Skin epidermis (tissue), 12 donors: ENCODE measurements around the gene SYT2.
"Not testable (repeated sequence)": the region's sequence is repeated elsewhere in the genome, so short reads cannot be mapped to it uniquely, and the experiment has no call there.

Experiments used
- H3K27ac ChIP-seq, 21 experiments: fragments of 200-600 bp; sonication (generic) in 11 of 21; one replicate each; pipeline ENCODE4 v1.5.0; 2020; ENCODE audit warnings: mild to moderate bottlenecking in 3 of 21, inconsistent platforms in 2 of 21, moderate library complexity in 2 of 21
- H3K4me3 ChIP-seq, 7 experiments: fragments of 200-600 bp; sonication (generic) in 2 of 7; one replicate each; pipeline ENCODE4 v1.5.0; 2020; ENCODE audit warnings: inconsistent platforms in 2 of 7, mild to moderate bottlenecking in 2 of 7, moderate library complexity in 1 of 7

Gene SYT2

GRCh38 chr1:202629257-202629811 is 80.9 kb downstream of the SYT2 start:
- H3K27ac ChIP-seq: peak overlapping the region in 5 of 21 experiments; percentile 34 to 77 (median 45)
- H3K4me3 ChIP-seq: not testable (repeated sequence)

DNA sequence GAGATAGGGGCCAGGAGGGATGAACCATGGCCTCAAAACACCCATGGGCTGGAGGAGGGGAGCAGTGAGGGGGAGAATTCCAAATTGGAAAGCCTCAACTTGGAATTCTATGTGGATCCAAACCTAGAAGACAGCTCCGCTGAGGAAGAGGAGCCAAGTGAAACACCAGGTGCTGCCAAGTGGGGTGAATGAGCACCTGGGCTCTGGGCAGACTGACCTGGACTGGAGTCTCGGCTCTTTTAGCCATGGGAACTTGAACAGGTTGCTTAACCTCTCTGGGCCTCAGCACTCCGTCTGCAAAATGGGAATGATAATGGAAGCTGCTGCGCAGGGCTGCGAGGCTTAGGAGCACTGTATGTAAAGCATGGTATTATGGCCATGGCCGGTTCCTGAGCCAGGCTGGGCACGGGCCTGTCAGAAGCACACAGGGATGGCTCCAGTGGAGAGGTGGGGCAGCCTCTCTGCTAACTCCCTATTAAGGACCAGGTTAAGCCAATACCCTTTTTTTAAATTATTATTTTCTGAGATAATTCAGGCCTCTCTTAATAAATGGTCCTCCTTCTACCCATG is 81.5 kb downstream of the SYT2 start:
- H3K4me3 ChIP-seq: no peak overlapping the region
- peak overlapping the region in 5 of 21 experiments; percentile 34 to 77 (median 45) for H3K27ac ChIP-seq

DNA sequence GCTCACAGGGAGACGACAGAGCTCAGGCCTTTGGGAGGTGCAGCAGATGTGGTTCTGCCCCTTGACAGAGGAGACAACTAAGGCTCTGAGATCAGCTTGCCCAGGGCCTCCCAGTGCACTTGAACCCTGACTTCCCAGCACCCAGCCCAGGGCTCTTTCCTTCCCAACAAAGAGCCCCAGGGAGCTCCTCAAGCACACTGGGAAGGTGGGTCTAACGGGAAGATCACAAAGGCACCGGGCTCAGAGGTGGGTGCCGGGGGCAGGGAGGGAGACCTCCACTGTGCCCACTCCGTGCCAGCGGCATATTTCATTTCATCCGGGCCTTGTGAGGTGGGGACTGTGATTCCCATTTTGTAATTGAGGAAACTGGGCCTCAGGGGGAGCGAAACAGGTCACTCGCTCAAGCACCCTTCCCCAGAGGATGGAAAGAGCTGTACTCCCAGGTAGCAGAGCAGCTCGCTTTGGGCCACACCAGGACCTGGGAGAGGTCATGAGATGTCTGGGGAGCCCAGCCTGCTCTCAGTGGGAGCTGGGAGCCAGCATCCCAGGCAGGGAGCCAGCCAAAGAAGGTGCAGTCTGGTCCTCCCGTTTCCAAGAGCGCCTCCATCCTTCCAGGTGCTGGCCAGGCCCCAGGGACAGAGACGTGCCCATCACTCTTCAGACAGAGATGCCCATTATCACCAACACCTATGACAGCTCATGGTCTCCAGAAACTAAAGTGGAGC is 82.3 kb downstream of the SYT2 start:
- peak overlapping the region in 2 of 21 experiments; percentile 44 to 77 for H3K27ac ChIP-seq
- no peak overlapping the region for H3K4me3 ChIP-seq

GRCh38 chr1:202627036-202627435 is 83.2 kb downstream of the SYT2 start:
- H3K27ac ChIP-seq: peak overlapping the region in 1 of 21 experiments; percentile 11
- not testable (repeated sequence) for H3K4me3 ChIP-seq

GRCh38 chr1:202625416-202626360 is 84.6 kb downstream of the SYT2 start:
- no peak overlapping the region for H3K27ac ChIP-seq
- H3K4me3 ChIP-seq: no peak overlapping the region

DNA sequence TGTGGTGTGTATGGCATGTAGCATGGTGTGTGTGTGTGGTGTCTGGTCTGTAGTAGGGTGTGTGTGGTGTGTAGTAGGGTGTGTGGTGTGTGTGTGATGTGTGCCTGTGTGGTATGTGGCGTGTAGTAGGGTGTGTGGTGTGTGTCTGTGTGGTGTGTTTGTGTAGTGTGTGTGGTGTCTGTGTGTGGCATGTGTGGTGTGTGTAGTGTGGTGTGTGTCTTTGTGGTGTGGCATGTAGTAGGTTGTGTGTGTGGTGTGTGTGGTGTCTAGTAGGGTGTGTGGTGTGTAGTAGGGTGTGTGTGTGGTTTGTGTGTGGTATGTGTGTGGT is 85.5 kb downstream of the SYT2 start:
- Histone ChIP-seq H3K4me3 (no peak overlapping the region), H3K27ac (no peak overlapping the region)

- Histone ChIP-seq H3K27ac (no peak overlapping the region), H3K4me3 (no peak overlapping the region)
These were observed 86.0 kb downstream of the SYT2 start for GRCh38 chr1:202624088-202624780.

DNA sequence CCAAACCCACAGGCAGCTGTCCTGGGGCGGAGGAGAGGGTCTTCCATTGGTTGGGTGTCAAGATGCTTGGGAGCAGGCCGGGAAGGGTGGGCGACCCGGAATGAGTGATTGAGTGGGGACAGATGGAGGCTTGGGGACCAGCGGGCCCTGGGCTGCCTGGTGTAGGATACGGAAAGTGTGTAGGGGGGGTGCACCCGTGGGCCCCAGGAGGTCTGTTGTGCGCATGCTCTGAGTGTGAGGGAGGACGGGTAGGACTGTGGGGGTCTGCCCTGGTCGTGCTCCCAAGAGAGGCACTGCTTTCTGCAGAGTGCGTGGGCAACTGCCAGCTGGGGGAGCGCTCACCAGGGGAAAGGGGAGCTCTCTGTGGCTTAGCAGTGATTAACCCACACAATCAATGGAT is 86.8 kb downstream of the SYT2 start:
- H3K4me3 ChIP-seq, H3K27ac ChIP-seq: not testable (repeated sequence)

- no peak overlapping the region for H3K27ac ChIP-seq
These were observed 87.2 kb downstream of the SYT2 start for GRCh38 chr1:202623075-202623474.

GRCh38 chr1:202622388-202622787 is 87.9 kb downstream of the SYT2 start:
- Histone ChIP-seq H3K4me3 (no peak overlapping the region), H3K27ac (no peak overlapping the region)

More at GRCh38 chr1:202623075-202623474, 87.2 kb downstream of the SYT2 start:
- no peak overlapping the region for H3K4me3 ChIP-seq

GRCh38 chr1:202621446-202621845 is 88.8 kb downstream of the SYT2 start:
- Histone ChIP-seq H3K4me3 (no peak overlapping the region), H3K27ac (no peak overlapping the region)

DNA sequence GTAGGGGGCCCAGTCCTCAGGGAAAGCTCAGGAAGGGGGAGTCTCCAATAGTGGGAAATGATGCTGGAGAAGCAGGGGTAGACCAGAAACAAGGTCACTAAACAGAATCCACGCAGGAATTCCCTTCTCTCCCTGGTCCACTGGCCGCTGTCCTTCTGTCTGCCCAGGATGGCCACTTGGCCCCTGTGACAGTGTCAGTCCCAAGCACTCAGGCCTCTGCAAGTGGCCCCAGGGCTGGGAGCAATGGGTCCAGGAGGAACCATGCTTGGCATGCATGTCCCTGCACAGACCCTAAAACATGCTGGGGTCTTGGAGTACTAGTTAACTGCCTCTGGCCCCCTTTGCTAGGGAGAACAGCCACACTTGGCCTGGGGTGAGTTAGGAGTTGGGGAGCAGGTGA is 90.2 kb downstream of the SYT2 start:
- H3K4me3 ChIP-seq, H3K27ac ChIP-seq: not testable (repeated sequence)

DNA sequence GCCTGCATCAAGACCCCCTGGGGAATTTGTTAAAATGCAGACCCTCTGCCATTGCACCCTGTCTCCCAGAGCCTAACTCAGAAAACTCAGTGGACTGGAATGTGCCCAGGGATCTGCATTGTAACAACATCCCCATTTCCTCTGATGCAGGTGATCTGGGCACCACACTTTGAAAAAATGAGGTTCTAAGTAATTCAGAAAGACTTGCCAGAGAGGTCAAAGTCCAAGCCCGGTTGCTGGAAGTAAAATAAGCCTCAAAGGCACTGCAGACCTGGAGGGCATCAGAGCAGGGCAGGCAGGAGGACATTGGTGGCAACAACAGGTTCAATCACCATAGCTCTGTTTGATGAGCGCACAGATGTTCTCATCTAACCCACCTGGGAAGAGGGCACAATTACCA is 90.7 kb downstream of the SYT2 start:
- Histone ChIP-seq H3K4me3 (no peak overlapping the region), H3K27ac (no peak overlapping the region)

DNA sequence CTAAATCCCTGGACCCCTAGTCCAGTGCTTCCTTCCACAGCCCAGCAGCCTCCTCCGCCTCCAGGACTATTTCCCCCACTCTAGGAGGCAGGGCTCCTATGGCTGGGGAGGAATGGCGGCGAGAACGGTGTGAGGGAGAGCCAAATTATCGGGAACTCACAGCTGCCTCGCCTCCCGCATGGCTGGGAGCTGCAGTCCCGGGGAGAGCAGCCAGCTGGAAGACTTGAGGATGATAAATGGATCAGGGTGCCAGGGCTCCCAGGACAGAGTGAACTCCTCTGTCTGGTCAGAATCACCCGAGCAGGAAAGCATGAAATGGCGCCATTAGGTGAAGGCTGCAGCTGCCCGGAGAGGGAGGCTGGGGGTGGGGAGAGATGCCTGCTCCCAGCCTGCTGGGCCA is 91.2 kb downstream of the SYT2 start:
- H3K27ac ChIP-seq, H3K4me3 ChIP-seq: not testable (repeated sequence)

DNA sequence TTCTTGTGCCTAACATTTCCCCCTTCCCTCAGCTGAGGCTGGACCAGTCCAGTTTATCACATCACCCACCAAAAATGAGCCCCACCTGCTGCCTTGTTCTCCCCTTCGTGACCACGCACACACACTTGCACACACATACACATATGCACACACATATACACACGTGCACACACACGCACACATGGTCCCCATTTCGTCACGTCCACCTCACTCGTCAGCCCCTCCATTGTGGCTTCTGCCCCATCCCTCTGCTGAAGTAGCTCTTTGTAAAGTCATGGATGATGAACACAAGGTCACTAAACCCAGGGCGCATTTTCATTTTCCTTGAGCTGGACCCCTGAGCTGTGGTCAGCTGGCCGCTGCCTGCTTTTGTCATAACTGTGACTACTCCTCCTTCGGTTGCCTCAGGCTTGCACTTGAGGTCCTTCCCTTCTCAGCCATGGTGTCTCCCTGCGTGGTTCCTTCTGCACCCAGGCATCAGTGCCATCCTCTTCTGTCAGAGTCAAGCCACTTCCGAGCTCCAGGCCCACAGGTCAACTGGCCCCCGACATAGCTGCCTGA is 93.8 kb downstream of the SYT2 start:
- Histone ChIP-seq H3K27ac (no peak overlapping the region), H3K4me3 (no peak overlapping the region)

DNA sequence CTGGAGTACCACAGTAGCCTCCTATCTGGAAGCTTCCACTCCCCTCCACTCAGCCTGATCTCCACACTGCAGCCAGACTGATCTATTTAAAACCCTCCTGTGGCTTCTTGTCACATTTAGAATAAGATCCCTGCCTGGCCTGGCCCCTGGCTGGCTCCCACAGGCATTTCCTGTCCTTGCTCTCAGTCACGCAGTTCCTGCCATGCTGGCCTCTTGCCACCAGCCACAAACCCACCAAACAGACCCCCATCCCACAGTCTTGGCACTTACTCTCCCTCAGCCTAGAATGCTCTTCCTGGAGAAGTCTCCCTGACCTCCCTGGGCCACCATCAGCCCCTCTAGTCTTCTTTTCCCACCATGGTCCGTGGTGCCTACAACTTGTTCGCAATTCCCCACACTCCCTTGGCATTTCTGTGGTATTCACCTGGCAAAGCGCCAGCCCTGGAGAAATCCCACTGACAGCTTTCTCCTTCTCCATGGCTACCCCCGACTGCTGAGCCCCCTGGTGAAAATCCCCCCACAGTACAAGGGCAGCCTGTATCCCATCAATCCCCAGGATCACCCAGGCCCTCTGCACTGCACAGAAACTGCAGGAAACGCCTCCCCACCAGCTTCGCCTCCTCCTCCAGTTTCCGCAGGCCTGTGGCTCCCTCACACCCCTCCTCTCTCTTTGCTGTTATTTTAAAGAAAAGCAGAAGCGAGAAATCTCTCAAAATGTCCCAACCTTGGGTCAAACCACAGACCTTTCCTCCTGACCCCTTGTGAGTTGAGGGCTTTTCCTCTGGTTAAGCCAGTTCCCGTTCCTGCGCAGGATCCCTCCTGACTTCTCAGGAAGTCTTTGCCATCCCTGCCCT is 94.5 kb downstream of the SYT2 start:
- no peak overlapping the region for H3K4me3 ChIP-seq
- peak overlapping the region in 1 of 21 experiments; percentile 33 for H3K27ac ChIP-seq

DNA sequence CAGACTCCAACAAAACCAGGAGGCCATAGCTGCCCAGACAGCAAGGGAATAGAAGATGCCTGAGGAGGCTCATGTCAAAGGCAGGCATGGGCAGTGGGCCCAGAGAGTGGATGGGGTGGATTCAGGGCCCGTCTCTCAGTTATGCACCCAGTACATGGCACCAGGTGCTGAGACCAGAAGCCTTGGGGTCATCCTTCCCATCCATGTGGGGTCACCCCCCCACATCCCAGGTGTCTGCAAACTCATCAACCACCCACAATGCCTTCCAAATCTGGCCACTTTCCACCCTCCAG is 95.1 kb downstream of the SYT2 start:
- not testable (repeated sequence) for H3K4me3 ChIP-seq
- H3K27ac ChIP-seq: peak overlapping the region in 2 of 21 experiments; percentile 33 to 39

DNA sequence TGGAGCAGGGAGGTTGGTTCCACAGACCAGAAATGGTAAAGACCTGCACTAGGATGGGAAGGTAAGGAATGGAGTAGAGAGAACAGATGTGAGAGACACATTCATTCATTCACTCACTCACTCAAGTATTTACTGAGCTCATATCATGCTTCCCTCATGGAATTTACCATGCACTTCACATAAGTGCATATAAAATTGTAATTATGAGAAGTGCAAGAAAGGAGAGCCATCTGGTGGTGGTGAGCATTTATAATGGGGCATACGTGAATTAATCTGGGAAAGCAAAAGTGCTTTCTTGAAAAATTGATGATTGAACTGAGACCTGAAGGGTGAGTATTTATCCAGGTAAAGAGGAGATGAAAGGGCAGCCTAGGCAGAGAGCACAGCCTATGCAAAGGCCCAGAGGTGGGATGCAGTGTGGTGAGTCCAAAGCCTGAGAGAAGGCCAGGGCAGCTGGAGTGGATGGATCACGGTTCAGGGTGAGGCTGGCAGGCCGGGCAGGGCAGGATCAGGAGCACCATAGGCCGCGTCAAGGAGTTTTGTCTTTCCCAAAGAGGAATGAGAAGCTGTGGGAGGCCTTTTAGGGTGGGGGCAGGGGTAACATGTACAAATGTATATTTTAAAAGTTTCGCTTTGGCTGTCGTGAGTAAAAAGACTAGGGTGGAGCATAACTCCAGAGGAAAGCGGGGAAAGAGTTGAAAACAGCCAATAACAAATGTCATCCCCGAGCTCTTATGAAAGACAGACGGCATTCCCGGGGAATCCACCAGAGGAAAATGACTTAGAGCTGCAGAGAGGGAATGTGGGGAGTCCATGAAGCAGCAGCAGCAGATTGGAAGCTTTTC is 95.7 kb downstream of the SYT2 start:
- peak overlapping the region in 1 of 21 experiments; percentile 39 for H3K27ac ChIP-seq
- H3K4me3 ChIP-seq: not testable (repeated sequence)
